A549 (cell line): ENCODE measurements around the gene SPRTN. TPM values are rescaled to one million over a fixed set of nuclear protein-coding genes. Genes with fewer than 3 reads are reported as not detected.
A peak's percentile ranks its signal among the peaks of the same experiment; 100 is the strongest.

Source experiments
- ATAC-seq, 2 experiments: fragments of 200-7000 bp in 1 of 2; fragments of >200 bp in 1 of 2; cut with Nextera tagmentation in 1 of 2; cut with Tn5 transposase in 1 of 2; 3 replicates each; pipeline versions ENCODE4 v1.8.0 to v1.9.1; 2018 to 2020; ENCODE audit warnings: mild to moderate bottlenecking in 1 of 2, moderate library complexity in 1 of 2
- CTCF ChIA-PET: fragments of 300-600 bp; sonication (Branson Sonifier 250); formaldehyde crosslinking; extraction: SDS; loops from one replicate; lab custom pipeline; 2021; ENCODE audit warnings: antibody characterized with exemption, inconsistent platforms; lab: Yijun Ruan, JAX
- POLR2A ChIA-PET: fragments of 350-600 bp; formaldehyde crosslinking; extraction: SDS; loops from one replicate; lab custom pipeline; 2021; ENCODE audit warnings: antibody characterized with exemption, inconsistent platforms; lab: Yijun Ruan, JAX
- DNase-seq, 2 experiments: peaks; one replicate each; pipeline versions ENCODE4 v3.0.0 to v3.0.0-alpha.2; 2011 to 2016; ENCODE audit warnings: low read depth in 1 of 2, low spot score in 1 of 2
- FAIRE-seq: peaks from 2 replicates; lab custom pipeline; 2011; peaks lifted over from hg19 to GRCh38; lab: Jason Lieb, UNC
- H3K27ac ChIP-seq, 2 experiments: fragments of >200 bp; sonication (Bioruptor Twin); formaldehyde crosslinking; 3 replicates each; pipeline ENCODE4 v1.5.1; 2016 to 2017
- H3K4me1 ChIP-seq: fragments of >200 bp; sonication (Bioruptor Twin); formaldehyde crosslinking; 3 replicates; pipeline ENCODE4 v1.6.1; 2016
- H3K4me2 ChIP-seq: fragments of >200 bp; sonication (Bioruptor Twin); formaldehyde crosslinking; 3 replicates; pipeline ENCODE4 v1.6.1; 2016
- H3K4me3 ChIP-seq: fragments of >200 bp; sonication (Bioruptor Twin); formaldehyde crosslinking; 3 replicates; pipeline ENCODE4 v1.5.1; 2016
- H3K9me3 ChIP-seq: fragments of >200 bp; sonication (Bioruptor Twin); formaldehyde crosslinking; 3 replicates; pipeline ENCODE4 v1.6.1; 2016
- CHD2 ChIP-seq: fragments of 150-350 bp; IDR thresholded peaks from 2 replicates; pipeline ENCODE4 v1.6.1; 2014; ENCODE audit warnings: low read length; ENCODE audit not compliant: partially characterized antibody
- E2F6 ChIP-seq: IDR thresholded peaks from 2 replicates; pipeline ENCODE4 v1.6.1; 2012; ENCODE audit warnings: low read depth, borderline replicate concordance
- ELK1 ChIP-seq: fragments of 150-350 bp; IDR thresholded peaks from 2 replicates; pipeline ENCODE4 v1.6.1; 2014; ENCODE audit warnings: low read depth, mild to moderate bottlenecking, low read length
- ESRRA ChIP-seq: fragments of 150-350 bp; IDR thresholded peaks from 2 replicates; pipeline ENCODE4 v1.6.1; 2014; ENCODE audit warnings: mild to moderate bottlenecking, low read length, borderline replicate concordance
- FOSL2 ChIP-seq, 2 experiments: fragments of 450-650 bp in 1 of 2; fragments of >200 bp in 1 of 2; sonication (Bioruptor Twin) in 1 of 2; formaldehyde crosslinking; IDR thresholded peaks; 2 replicates each; pipeline versions ENCODE4 v1.5.0 to v1.6.1; 2016 to 2020; ENCODE audit warnings: mild to moderate bottlenecking in 1 of 2, moderate library complexity in 1 of 2
- JUN ChIP-seq, 2 experiments: fragments of >200 bp; sonication (Bioruptor Twin); formaldehyde crosslinking; IDR thresholded peaks; 2 replicates in 1 of 2; 3 replicates in 1 of 2; pipeline ENCODE4 v1.6.1; 2016 to 2017
- KDM5A ChIP-seq: fragments of 200-600 bp; sonication (generic); IDR thresholded peaks from 2 replicates; pipeline ENCODE4 v1.6.1; 2016; ENCODE audit warnings: antibody characterized with exemption, mild to moderate bottlenecking
- MAFK ChIP-seq: fragments of 450-650 bp; IDR thresholded peaks from 2 replicates; pipeline ENCODE4 v1.6.1; 2014; ENCODE audit not compliant: partially characterized antibody
- NPAS2 ChIP-seq: fragments of 250-450 bp; sonication (Bioruptor Pico); IDR thresholded peaks from 2 replicates; pipeline ENCODE4 v1.8.0; 2022; ENCODE audit warnings: mild to moderate bottlenecking, moderate library complexity, borderline replicate concordance
- NR3C1 ChIP-seq: fragments of >200 bp; sonication (Bioruptor Twin); formaldehyde crosslinking; IDR thresholded peaks from 3 replicates; pipeline ENCODE4 v1.6.1; 2017
- PBX3 ChIP-seq: IDR thresholded peaks from 2 replicates; pipeline ENCODE4 v1.6.1; 2012
- RAD21 ChIP-seq, 2 experiments: fragments of >200 bp in 1 of 2; sonication (Bioruptor Twin) in 1 of 2; formaldehyde crosslinking in 1 of 2; IDR thresholded peaks in 1 of 2; conservative IDR thresholded peaks in 1 of 2; 2 replicates in 1 of 2; 3 replicates in 1 of 2; pipeline ENCODE4 v1.6.1; 2012 to 2018; ENCODE audit warnings: inconsistent platforms in 1 of 2
- RARB ChIP-seq: fragments of 250-450 bp; sonication (Bioruptor Pico); IDR thresholded peaks from 2 replicates; pipeline ENCODE4 v1.8.0; 2021; ENCODE audit warnings: mild to moderate bottlenecking, moderate library complexity
- RFX5 ChIP-seq: fragments of 450-650 bp; IDR thresholded peaks from 2 replicates; pipeline ENCODE4 v1.7.1; 2014; ENCODE audit warnings: antibody characterized with exemption, mild to moderate bottlenecking, moderate library complexity
- SREBF2 ChIP-seq: fragments of 450-650 bp; IDR thresholded peaks from 2 replicates; pipeline ENCODE4 v1.6.1; 2014; ENCODE audit warnings: mild to moderate bottlenecking, moderate library complexity
- TP53 ChIP-seq: fragments of 250-450 bp; sonication (Bioruptor Pico); IDR thresholded peaks from 2 replicates; pipeline ENCODE4 v1.5.0; 2021; ENCODE audit warnings: mild to moderate bottlenecking, moderate library complexity
- USF2 ChIP-seq: fragments of 450-650 bp; IDR thresholded peaks from 2 replicates; pipeline ENCODE4 v1.6.1; 2014; ENCODE audit warnings: antibody characterized with exemption
- ZC3H11A ChIP-seq: fragments of 450-650 bp; IDR thresholded peaks from 2 replicates; pipeline ENCODE4 v1.6.1; 2014; ENCODE audit warnings: antibody characterized with exemption, mild to moderate bottlenecking
- WGBS: methylation state at CpG from one replicate; pipeline ENCODE4 v1.1.6; 2017; ENCODE audit errors: missing lambda C conversion rate; 5-methylcytosine and 5-hydroxymethylcytosine counted together
- polyA plus RNA-seq, 4 experiments: library from polyadenylated mRNA; depleted of rRNA in 3 of 4; stranded (reverse); fragments of >200 nt; fragmentation: RNase III in 1 of 4; extraction: RNeasy Plus Mini Kit Qiagen cat#74134 plus additional on column Dnase treatment in 1 of 4; gene quantifications; 2 replicates in 3 of 4; 3 replicates in 1 of 4; pipeline ENCODE4 v1.2.3, GENCODE V29; 2011 to 2017

The SPRTN gene
- polyA plus RNA-seq, 2 of the 4 experiments (the other 2 are of a cell fraction): 14.0 to 21.0 TPM

GRCh38 chr1:231372501-231372900 lies 34.4 kb downstream of the SPRTN start:
- no peak overlapping the region for H3K4me2 ChIP-seq
- POLR2A ChIA-PET: no interaction called here
- no peaks in the 10 kb centered on the region for H3K9me3 ChIP-seq
- CTCF ChIA-PET: interaction anchor here (1.4 to 3.6 kb wide), 3 partner anchors 8 to 14 kb away, joined by 4 to 18 read pairs (median 7); no protein-coding TSS in a partner anchor
- H3K27ac ChIP-seq: no peak overlapping the region
- no peak for DNase-seq
- TF ChIP-seq TP53 (CRISPR knock-in tag) (no peak), NR3C1 (no peak), NPAS2 (CRISPR knock-in tag) (no peak)
- H3K4me3 ChIP-seq: no peak overlapping the region
- H3K4me1 ChIP-seq: peaks cover 37% of the 10 kb centered on the region
- FAIRE-seq: no peak
- ATAC-seq: no peak

GRCh38 chr1:231374394-231374793 lies 36.3 kb downstream of the SPRTN start:
- CTCF ChIA-PET: interaction anchor here (0.7 to 2.2 kb wide), 4 partner anchors 11 to 210 kb away, joined by 3 to 9 read pairs (median 6); no protein-coding TSS in a partner anchor
- no peak for DNase-seq
- Histone ChIP-seq H3K9me3 (no peaks in the 10 kb centered on the region), H3K4me1 (peaks cover 55% of the 10 kb centered on the region), H3K27ac (no peak overlapping the region), H3K4me2 (no peak overlapping the region), H3K4me3 (no peak overlapping the region)
- POLR2A ChIA-PET: no interaction called here
- ATAC-seq: no peak
- no peak for FAIRE-seq
- no peak for TF ChIP-seq RARB (CRISPR knock-in tag)
- no peak for TF ChIP-seq SREBF2
- TF ChIP-seq E2F6: no peak
- no peak for TF ChIP-seq ZC3H11A
- TF ChIP-seq TP53 (CRISPR knock-in tag): no peak
- TF ChIP-seq PBX3: no peak
- TF ChIP-seq ESRRA: no peak
- WGBS: 84% methylated on average over 4 of the region's 4 CpGs

- Histone ChIP-seq H3K27ac (0 out of 6 replicates have a peak overlapping the region, but pooled peaks of 1 of the 2 experiments have one; percentile 5), H3K4me2 (peak overlapping the region; percentile 73), H3K4me1 (peaks cover 62% of the 10 kb centered on the region), H3K9me3 (no peaks in the 10 kb centered on the region), H3K4me3 (no peak overlapping the region)
- 29% methylated on average over 4 of the region's 4 CpGs for WGBS
- TF ChIP-seq RARB (CRISPR knock-in tag) (no peak), FOSL2 (IDR thresholded peaks at IDR 0.05) (no peak), FOSL2 (CRISPR knock-in tag; IDR thresholded peaks at IDR 0.05) (peak; percentile 55; the same call in 1 of the 2 replicates), TP53 (CRISPR knock-in tag) (no peak), RAD21 (conservative IDR thresholded peaks at IDR 0.05 in 1 of 2, IDR thresholded peaks at IDR 0.05 in 1 of 2) (no peak), KDM5A (no peak)
- ATAC-seq: peak; percentile 78 to 84; a peak in 5 of 6 replicates
- FAIRE-seq: no peak
- ChIA-PET POLR2A (interaction anchor here (1.4 kb wide), 1 partner anchor 38 kb away, joined by 3 read pairs; the partner anchor contains the start of genes EXOC8 and SPRTN), CTCF (interaction anchor here (1.0 to 2.2 kb wide), 3 partner anchors 13 to 16 kb away, joined by 3 to 6 read pairs (median 5); no protein-coding TSS in a partner anchor)
- DNase-seq: peak in 1 of 2 experiments; percentile 46
Observed at GRCh38 chr1:231376101-231376500, 38.0 kb downstream of the SPRTN start.

- ATAC-seq (peak; percentile 28 to 51; a peak in 3 of 6 replicates), DNase-seq (no peak), FAIRE-seq (no peak)
- ChIA-PET CTCF (interaction anchor here (1.6 to 2.2 kb wide), 2 partner anchors 14 to 17 kb away, joined by 5 to 6 read pairs; no protein-coding TSS in a partner anchor), POLR2A (interaction anchor here (1.4 kb wide), 1 partner anchor 39 kb away, joined by 3 read pairs; the partner anchor contains the start of genes EXOC8 and SPRTN)
- H3K9me3 ChIP-seq: no peaks in the 10 kb centered on the region
- peak overlapping the region; percentile 44 to 71; a peak in 5 of 6 replicates for H3K27ac ChIP-seq
- 69% methylated on average over 5 of the region's 5 CpGs for WGBS
- TF ChIP-seq MAFK (no peak), ELK1 (no peak), SREBF2 (no peak), JUN (IDR thresholded peaks at IDR 0.05) (no peak), RARB (CRISPR knock-in tag) (no peak), USF2 (peak; percentile 17; the same call in 1 of the 2 replicates), ESRRA (no peak), RFX5 (no peak), CHD2 (no peak)
- peak overlapping the region; percentile 73 for H3K4me2 ChIP-seq
- H3K4me3 ChIP-seq: no peak overlapping the region
- H3K4me1 ChIP-seq: peaks cover 71% of the 10 kb centered on the region
Observed at GRCh38 chr1:231376875-231377549, 38.9 kb downstream of the SPRTN start.
